ENCODE measurements around the gene IGLL5.

GRCh38 chr22:22895776-22896445 is 8.3 kb downstream of the IGLL5 start:
- TF ChIP-seq CTCF (IDR thresholded peaks at IDR 0.05; ENCODE audit: low read depth, low read length) (no peak), EZH2phosphoT487 (IDR thresholded peaks at IDR 0.05; ENCODE audit: low read depth) (no peak)
